Measurements from ENCODE around the gene GUK1.

The GUK1 gene, protein sequence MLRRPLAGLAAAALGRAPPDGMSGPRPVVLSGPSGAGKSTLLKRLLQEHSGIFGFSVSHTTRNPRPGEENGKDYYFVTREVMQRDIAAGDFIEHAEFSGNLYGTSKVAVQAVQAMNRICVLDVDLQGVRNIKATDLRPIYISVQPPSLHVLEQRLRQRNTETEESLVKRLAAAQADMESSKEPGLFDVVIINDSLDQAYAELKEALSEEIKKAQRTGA

DNA sequence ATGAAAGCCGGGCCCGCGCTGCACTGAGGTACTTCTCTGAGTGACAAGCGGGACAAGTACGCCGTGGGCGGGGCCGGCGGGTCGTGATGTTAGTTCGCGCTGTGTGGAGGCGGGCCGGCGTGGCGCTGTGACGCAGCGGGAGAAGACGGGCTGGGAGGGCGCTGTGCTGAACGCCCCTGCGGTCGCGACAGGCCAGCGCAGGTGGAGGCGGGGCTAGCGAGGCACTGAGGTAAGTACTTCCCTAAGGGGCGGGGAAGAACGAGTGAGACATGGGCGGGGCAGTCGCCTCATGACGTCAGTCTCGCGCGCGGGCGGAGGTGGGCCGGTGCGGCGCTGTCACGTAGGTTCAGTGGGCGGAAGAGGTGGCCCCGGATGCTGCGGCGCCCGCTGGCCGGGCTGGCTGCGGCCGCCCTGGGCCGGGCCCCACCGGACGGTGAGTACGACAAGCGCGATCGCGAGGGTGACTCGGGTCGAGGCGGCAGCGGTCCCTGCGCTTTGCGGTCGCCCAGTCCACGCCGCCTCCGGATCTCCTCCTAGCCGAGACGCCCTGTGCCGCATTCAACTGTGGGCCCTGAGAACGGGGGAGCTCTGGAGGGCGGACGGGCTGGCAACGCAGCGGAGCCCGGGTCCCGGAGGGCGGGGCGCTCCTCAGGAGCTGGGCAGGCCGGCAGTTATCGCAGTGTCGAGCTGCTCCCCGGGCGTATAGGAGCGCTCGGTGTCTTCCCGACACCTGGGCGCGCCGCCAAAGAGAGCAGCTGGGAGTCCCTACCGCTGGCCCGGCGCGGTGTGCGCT lies at the start of gene GUK1:
Gene GUK1, plus strand, starts transcription at position 349 of the 793 bp plus-strand sequence. Its CDS starts 24 bp downstream, at position 373.
- in situ Hi-C loops (cut with HindIII; ENCODE audit: low sequenced_read_pairs), result loop anchor here (10.0 kb wide), 1 partner anchor 105 kb away; no protein-coding TSS in a partner anchor

DNA sequence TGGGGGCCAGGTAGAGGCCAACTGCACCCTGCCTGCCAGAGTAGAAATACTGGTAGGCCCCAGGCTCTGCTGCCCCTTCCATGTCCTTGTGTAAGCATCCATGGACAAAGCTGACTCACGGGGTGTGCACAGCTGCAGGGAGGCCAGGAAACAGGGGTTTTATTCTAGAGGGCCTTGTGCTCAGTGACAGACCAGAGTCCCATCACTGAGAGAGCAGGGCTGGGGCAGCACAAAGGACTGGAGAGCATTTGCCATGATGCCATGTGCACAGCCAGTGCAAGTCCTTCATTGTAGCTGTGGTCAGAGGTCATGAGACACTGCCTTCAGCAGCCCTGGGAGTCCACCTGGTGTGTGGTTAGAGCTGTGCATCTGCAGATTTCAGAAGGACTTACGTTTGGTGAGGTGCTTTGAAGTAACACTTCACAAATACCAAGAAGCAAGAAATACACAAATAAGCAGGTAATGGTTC lies 49.4 kb upstream of the GUK1 start:
- in situ Hi-C loops (cut with HindIII; ENCODE audit: low sequenced_read_pairs), result no loop called here

DNA sequence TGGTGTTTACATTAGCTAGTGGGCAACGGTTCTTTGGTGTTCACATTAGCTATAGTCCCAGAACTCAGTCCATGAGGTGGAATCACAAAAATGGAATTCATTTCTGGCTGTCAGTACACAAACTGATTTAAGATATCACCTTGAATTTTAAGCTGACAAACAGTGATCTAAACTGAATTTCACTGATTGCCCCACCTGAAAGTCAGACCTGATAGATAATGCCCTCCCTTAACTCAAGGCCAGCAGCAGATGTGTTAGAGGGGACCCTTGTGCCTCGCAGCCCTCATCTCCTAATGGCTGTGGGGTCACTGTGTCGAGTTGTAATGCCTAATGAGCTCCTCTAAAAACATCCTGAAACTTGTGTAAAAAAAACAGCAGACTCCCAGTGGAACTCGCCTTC lies 49.0 kb upstream of the GUK1 start:
- in situ Hi-C loops (cut with HindIII; ENCODE audit: low sequenced_read_pairs), result no loop called here

DNA sequence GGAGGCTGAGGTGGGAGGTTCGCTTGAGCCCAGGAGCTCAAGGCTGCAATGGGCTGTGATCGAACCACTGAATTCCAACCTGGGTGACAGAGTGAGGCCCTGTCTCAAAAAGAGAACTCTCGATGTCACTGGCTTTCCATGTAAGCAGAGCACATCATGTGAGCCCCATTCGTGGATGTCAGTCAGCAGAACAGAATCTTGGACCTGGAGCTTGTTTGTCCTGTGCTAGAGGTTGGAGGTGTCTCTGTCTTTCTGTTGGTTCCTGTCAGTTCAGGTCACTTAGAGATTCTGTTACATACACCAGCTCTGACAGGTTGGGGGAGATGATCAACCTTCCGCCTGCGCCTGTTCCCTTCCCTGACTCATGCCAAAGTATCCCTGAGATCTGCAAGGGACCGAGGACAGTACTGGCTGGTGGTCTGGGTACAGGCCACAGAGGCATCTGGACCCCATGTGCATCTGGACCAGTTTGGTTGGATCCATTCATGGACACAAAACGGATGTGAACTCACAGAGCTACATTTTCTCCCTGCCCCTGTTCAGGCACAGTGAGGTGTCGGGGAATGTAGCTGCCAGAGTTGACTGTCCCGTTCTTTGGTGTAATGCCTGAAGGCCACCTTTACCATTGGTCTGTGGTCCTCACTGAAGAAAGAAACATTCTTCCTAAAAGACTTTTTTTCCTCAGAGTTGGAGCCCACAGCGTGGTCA lies 47.6 kb upstream of the GUK1 start:
- in situ Hi-C loops (cut with HindIII; ENCODE audit: low sequenced_read_pairs), result no loop called here

DNA sequence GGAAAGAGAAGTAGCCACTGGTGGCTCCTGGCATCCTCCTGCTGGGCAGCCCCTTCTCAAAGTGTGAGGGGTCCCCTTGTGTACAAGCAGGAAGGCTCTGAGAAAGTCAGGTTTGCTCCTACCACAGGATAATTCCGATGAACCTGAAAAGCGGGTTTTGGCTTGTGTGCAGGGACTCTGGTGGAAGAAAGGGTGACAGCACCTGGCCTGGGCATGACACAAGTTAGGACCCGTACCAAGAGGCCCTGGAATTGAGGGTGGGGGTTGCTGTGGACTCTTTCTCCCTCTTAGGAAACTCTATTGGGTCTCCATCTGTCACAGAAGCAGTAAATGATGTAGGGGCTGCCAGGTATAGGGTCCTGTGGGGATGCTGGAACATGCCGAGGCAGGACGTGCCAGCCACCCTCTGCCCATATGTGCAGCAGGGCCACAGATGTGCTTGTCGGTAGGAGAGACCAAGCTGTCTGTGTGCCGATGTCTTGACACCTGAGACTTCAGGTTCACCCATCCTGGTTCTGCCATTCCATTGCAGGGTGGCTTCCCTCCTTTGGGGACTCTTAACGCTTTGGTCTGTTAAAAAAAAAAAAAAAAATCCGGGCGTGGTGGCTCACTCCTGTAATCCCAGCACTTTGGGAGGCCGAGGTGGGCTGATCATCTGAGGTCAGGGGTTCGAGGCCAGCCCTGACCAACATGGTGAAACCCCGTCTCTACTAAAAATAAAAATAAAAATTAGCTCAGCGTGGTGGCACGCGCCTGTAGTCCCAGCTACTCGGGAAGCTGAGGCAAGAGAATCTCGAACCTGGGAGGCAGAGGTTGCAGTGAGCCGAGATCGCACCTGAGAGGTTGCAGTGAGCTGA lies 46.8 kb upstream of the GUK1 start:
- in situ Hi-C loops (cut with HindIII; ENCODE audit: low sequenced_read_pairs), result no loop called here

DNA sequence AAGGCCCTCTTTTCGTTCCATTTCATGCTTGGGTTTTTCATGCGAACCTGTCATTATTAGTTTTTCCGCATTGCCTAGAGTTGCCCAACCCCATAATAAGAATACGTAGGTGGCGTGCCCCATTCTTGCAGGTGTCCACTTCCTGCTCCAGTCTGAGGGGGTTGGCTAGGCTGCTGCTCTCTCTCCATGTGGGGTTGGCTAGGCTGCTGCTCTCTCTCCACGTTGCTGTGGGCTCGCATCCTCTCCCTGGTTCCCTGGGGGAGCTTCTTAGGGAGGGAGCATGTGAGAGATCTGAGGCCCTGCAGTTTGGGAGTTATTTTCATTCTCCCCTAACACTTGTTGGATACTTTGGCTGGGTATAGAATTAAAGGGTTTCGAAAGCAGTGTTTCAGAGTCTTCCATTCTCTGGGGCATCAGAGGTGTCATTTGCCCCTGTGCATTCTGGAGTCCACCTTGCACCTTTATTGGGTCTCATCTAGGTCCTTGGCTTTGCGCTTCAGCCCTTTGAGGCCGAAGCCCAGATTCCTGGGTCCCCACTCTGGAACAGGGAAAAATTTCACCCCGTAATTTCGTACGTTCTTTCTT lies 45.6 kb upstream of the GUK1 start:
- in situ Hi-C loops (cut with HindIII; ENCODE audit: low sequenced_read_pairs), result no loop called here

DNA sequence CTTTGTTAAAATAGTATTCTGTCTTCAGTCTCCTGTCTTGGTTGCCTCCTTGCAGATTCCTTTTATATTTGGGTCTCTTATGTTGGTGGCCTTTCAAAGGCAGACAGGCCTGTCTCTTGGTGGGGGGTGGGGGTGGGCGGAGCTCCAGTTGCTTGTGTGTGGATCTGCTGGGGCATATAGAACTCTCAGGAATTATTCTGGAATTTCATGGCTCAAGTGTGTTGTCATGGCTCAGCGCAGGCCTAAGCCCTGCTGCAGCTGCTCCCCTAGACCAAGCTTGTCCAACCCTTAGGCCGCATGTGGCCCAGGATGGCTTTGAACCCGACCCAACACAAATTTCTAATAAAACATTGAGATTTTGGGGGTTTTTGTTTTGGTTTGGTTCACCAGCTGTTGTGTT lies 44.9 kb upstream of the GUK1 start:
- in situ Hi-C loops (cut with HindIII; ENCODE audit: low sequenced_read_pairs), result no loop called here

DNA sequence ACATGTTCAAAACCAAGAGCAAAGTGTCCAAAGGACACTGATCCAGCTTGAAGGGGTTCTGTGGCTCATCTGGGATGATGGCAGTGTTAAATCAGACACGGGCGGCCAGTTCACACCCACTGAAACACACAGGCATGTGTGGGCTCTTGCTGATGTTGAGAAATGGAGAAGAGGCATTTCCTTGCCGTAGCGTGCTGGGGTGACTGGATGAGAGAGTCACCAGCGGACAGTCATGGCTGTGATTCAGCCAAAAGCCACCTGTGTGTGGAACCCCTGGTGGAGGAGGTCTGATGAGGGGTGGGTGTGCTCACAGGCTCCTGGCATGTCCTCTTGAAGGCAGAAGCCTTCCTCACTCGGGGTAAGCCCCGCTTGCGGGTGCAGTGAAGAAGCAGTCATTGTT lies 44.1 kb upstream of the GUK1 start:
- in situ Hi-C loops (cut with HindIII; ENCODE audit: low sequenced_read_pairs), result no loop called here

DNA sequence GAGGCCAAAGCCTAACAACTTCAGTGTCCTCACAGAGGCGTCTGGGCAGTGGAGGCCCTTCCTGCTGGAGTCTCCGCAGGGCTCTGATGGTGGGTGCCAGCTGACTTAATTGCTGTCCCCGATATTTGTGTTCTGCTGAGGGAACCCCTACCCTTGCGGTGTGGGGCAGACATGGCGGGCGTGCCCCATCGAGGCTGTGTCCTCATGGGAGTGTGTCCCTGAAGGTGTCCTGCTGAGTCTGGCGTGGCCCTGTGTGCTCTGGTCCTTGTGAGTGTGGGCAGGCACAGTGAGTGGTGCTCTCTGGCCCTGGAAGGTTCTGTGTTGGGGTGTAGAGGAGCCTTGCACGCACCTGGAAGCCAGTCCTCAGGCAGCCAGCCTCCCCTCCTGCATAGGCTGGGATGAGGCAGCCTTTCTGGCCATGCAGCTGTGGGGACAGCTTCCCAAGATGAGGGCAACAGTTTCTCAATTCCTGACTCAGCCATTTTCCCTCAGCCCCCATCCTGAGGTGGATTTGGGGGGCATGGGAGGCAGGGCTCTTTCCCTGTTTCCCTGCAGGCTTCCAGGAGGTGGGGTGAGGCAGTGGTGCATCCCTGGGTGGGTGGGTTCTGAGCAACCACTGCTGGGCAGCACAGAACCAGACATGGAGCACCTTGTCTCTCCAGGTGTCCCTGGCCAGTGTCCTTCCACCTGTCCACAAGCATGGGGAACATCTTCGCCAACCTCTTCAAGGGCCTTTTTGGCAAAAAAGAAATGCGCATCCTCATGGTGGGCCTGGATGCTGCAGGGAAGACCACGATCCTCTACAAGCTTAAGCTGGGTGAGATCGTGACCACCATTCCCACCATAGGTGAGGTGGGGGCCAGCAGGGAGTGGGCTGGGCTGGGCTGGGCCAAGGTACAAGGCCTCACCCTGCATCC lies 43.4 kb upstream of the GUK1 start:
- in situ Hi-C loops (cut with HindIII; ENCODE audit: low sequenced_read_pairs), result no loop called here

DNA sequence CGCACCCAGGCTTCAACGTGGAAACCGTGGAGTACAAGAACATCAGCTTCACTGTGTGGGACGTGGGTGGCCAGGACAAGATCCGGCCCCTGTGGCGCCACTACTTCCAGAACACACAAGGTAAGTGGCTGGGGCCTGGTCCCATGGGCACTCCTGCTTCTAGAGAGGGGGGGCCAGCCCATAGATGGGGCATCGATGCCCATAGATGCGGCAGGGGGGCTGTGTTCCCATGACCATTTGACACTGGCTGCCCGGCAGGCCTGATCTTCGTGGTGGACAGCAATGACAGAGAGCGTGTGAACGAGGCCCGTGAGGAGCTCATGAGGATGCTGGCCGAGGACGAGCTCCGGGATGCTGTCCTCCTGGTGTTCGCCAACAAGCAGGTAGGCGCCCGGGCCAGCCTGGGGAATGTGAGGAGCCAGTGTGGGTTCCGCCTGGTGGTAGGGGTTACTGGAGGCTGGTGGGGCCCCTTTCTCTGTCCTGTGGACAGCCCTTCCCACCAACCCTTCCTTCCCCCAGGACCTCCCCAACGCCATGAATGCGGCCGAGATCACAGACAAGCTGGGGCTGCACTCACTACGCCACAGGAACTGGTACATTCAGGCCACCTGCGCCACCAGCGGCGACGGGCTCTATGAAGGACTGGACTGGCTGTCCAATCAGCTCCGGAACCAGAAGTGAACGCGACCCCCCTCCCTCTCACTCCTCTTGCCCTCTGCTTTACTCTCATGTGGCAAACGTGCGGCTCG lies 42.6 kb upstream of the GUK1 start:
- in situ Hi-C loops (cut with HindIII; ENCODE audit: low sequenced_read_pairs), result no loop called here

DNA sequence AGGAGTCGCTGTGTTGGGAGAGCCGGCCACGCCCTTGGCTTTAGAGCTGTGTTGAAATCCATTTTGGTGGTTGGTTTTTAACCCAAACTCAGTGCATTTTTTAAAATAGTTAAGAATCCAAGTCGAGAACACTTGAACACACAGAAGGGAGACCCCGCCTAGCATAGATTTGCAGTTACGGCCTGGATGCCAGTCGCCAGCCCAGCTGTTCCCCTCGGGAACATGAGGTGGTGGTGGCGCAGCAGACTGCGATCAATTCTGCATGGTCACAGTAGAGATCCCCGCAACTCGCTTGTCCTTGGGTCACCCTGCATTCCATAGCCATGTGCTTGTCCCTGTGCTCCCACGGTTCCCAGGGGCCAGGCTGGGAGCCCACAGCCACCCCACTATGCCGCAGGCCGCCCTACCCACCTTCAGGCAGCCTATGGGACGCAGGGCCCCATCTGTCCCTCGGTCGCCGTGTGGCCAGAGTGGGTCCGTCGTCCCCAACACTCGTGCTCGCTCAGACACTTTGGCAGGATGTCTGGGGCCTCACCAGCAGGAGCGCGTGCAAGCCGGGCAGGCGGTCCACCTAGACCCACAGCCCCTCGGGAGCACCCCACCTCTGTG lies 41.7 kb upstream of the GUK1 start:
- in situ Hi-C loops (cut with HindIII; ENCODE audit: low sequenced_read_pairs), result no loop called here

DNA sequence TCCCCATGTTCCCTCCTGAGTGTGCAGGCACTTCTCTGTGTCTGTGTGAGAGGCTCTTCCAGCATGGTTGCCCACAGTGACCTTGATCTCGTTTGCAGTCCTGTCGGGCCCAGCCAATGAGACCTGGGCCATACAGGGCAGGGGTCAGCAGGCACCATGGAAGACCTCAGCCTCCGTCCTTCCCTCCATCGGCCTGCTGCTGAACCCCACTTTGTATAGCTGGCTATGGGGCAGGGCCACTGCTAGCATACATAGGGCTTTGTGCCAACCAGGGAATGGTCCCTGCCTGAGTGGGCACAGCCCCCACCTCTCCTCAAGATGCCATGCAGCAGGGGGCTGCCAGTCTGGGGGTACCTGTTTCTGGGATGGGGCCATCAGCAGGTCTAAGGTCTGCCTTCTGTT lies 40.7 kb upstream of the GUK1 start:
- in situ Hi-C loops (cut with HindIII; ENCODE audit: low sequenced_read_pairs), result no loop called here

DNA sequence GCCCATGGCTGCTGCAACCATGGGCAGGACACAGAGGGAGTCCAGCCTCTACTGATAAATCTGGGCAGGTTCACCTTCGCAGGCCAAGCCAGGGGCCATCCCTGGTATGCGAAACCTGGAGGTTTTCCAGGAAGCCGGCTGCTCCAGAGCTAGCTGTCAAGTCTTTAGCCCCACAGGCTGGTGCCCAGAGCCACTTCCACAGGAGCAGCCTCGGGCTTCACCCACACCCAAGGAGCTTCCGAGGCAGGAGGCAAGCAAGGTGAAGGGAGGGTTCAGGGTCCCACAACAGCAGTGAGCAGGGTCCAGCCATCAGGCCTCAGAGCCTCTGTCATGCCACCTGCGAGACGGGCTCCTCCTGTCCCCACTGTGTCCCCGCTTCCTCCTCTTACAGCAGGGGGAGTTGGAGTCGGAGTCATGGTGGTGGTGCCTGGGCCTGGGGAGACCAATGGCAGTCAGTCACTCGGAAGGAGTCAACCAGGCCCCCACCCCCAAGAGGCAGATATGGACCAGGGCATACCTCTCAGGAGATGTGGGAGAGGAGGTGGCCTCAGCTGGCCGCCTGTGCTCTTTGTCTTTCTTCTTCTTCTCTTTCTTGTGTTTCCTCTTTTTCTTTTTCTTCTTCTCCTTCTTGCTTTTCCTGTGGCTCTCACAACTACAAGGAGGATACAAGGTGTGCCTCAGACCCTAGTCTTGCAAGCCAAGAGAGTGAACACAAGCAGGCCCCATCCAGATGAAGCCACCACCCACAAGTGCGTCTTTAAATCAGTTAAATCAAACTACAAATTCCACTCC lies 39.1 kb upstream of the GUK1 start:
- in situ Hi-C loops (cut with HindIII; ENCODE audit: low sequenced_read_pairs), result no loop called here

DNA sequence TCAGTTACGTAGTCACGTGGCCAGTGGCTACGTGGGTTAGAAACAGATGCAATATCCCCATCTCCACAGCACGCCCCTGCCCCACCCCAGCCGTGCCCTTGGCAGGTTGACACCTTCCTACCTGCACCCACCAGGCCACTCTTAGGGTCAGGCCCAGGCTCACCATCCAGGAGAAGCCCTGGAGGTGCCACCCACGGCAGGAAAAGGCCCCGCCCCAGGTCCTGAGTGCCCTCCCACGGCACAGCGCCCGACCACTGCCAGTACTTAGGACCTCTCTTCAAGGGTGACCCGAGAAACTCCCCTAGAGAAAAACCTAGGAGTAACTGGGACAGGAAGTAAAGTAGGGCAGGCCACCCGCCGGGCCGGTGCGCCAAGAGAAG lies 38.5 kb upstream of the GUK1 start:
- in situ Hi-C loops (cut with HindIII; ENCODE audit: low sequenced_read_pairs), result no loop called here

DNA sequence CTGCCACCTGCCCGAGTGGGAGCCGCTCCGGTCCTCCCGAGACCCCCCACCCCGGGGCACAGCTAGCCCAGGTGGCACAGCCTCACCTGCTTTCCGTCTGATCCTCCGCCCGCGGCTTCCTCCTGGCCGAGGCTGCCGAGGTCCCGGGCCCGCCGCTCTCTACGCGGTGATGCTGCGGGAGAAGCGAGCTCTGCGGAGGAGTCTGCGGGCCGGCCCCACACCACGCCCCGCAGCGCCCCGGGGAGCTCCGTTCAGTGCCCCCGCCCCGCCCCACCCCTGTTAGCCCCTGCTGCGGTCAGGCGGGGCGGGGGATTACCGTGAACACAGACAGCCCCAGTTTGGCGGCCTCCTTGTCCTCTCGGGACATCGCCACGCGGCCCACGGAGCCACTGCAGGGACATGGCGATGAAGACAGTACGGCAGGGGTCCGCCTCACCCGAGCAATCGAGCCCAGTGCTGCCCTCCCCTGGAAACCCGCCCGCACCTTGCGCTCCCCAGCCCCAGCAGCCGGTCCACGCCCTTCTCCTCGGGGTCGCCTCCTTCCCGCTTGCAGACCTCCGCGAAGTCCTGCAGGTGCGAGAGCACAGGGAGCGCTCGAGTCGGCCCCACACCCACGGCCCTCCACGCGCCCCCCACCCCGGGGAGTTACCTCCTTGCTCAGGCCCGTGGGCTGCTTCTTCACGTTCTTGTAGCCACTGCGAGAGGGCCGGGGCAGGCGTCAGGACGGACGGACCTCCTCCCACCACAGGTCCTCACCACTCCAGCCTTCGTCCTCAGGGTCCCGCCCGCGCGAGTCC lies 37.9 kb upstream of the GUK1 start:
- in situ Hi-C loops (cut with HindIII; ENCODE audit: low sequenced_read_pairs), result no loop called here

DNA sequence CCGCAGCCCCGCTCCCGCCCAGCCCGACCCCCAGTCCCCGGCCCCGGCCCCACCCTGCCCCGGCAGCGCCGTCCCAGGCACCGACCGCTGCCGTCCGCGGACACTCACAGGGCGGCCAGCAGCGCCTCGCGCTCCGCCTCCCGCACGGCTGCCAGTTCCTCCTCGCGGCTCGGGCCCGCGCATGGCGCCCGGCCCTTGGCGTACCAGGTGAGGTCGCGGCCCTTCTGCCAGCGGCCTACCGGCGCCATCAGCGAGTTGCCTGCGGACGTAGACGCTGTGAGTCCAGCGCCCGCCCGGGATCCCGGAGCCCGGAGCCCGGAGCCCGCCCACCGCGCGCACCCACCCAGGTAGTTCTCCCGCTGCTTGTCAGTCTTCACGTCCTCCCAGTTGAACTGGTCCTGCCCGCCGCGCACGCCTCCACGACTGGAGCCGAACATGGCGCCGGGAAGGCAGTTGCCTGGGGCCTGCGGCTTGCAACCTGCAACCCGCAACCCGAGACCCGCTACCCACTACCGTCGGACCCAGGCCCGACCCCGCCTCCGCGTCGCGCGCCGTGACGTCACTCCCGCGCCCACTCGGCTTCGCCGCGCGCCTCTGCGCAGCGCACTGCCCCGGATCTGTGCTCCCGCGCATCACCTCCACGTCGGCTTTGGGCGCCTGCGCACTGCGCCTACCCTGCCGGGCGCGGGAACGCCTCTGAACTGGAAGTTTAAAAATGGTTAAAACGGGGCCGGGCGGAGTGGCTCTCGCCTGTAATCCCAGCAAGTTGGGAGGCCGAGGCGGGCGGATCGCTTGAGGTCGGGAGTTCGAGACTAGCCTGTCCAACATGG lies 37.1 kb upstream of the GUK1 start, which contains the start of gene C1orf35:
Gene C1orf35, minus strand, starts transcription at position 535 of the 830 bp plus-strand sequence. Its CDS starts 98 bp downstream, at position 437.
- in situ Hi-C loops (cut with HindIII; ENCODE audit: low sequenced_read_pairs), result no loop called here

Measured in DLD1 (cell line).